ENCODE measurements around the gene ANKRD16. TPM values are rescaled to one million over a fixed set of nuclear protein-coding genes. Genes with fewer than 3 reads are reported as not detected.

Gene ANKRD16
- total RNA-seq, 1 donor from 2014 or later: 8.4 TPM

- Histone ChIP-seq H3K27ac (ENCODE audit: low read depth, low read length) (no peak overlapping the region), H3K4me3 (ENCODE audit: low read length in 3 of 3) (peak overlapping the region in 1 of 3 donors; percentile 35), H3K9me3 (ENCODE audit: control insufficient read depth in 3 of 3, low read length in 3 of 3) (no peaks in the 10 kb centered on the region), H3K27me3 (ENCODE audit: control insufficient read depth in 3 of 3, insufficient read depth in 3 of 3, low read length in 3 of 3) (no peaks in the 10 kb centered on the region), H3K4me1 (ENCODE audit: control insufficient read depth in 3 of 3, insufficient read depth in 3 of 3, low read length in 3 of 3) (peaks cover 5 to 17% (median 14%) of the 10 kb centered on the region in 3 donors), H3K9ac (ENCODE audit: low read depth in 1 of 3, low read length in 3 of 3) (no peak overlapping the region), H3K36me3 (ENCODE audit: control insufficient read depth in 3 of 3, insufficient read depth in 3 of 3, low read length in 3 of 3) (peaks cover 23 to 29% (median 26%) of the 10 kb centered on the region in 3 donors)
Measured at GRCh38 chr10:5905854-5906507, 16.3 kb upstream of the ANKRD16 start.

GRCh38 chr10:5904227-5904626 is 14.5 kb upstream of the ANKRD16 start:
- Histone ChIP-seq H3K4me3 (ENCODE audit: low read length in 3 of 3) (no peak overlapping the region), H3K9me3 (ENCODE audit: control insufficient read depth in 3 of 3, low read length in 3 of 3) (no peaks in the 10 kb centered on the region), H3K27ac (ENCODE audit: low read depth, low read length) (no peak overlapping the region), H3K36me3 (ENCODE audit: control insufficient read depth in 3 of 3, insufficient read depth in 3 of 3, low read length in 3 of 3) (peaks cover 10 to 12% (median 11%) of the 10 kb centered on the region in 3 donors), H3K4me1 (ENCODE audit: control insufficient read depth in 3 of 3, insufficient read depth in 3 of 3, low read length in 3 of 3) (peaks cover 5 to 12% (median 11%) of the 10 kb centered on the region in 3 donors), H3K27me3 (ENCODE audit: control insufficient read depth in 3 of 3, insufficient read depth in 3 of 3, low read length in 3 of 3) (no peaks in the 10 kb centered on the region), H3K9ac (ENCODE audit: low read depth in 1 of 3, low read length in 3 of 3) (no peak overlapping the region)

GRCh38 chr10:5903563-5903962 is 13.9 kb upstream of the ANKRD16 start:
- Histone ChIP-seq H3K36me3 (ENCODE audit: control insufficient read depth in 3 of 3, insufficient read depth in 3 of 3, low read length in 3 of 3) (peaks cover 5 to 8% (median 6%) of the 10 kb centered on the region in 3 donors), H3K4me1 (ENCODE audit: control insufficient read depth in 3 of 3, insufficient read depth in 3 of 3, low read length in 3 of 3) (peaks cover 5 to 12% (median 11%) of the 10 kb centered on the region in 3 donors), H3K9ac (ENCODE audit: low read depth in 1 of 3, low read length in 3 of 3) (no peak overlapping the region), H3K27ac (ENCODE audit: low read depth, low read length) (no peak overlapping the region), H3K27me3 (ENCODE audit: control insufficient read depth in 3 of 3, insufficient read depth in 3 of 3, low read length in 3 of 3) (no peaks in the 10 kb centered on the region), H3K4me3 (ENCODE audit: low read length in 3 of 3) (no peak overlapping the region), H3K9me3 (ENCODE audit: control insufficient read depth in 3 of 3, low read length in 3 of 3) (no peaks in the 10 kb centered on the region)

DNA sequence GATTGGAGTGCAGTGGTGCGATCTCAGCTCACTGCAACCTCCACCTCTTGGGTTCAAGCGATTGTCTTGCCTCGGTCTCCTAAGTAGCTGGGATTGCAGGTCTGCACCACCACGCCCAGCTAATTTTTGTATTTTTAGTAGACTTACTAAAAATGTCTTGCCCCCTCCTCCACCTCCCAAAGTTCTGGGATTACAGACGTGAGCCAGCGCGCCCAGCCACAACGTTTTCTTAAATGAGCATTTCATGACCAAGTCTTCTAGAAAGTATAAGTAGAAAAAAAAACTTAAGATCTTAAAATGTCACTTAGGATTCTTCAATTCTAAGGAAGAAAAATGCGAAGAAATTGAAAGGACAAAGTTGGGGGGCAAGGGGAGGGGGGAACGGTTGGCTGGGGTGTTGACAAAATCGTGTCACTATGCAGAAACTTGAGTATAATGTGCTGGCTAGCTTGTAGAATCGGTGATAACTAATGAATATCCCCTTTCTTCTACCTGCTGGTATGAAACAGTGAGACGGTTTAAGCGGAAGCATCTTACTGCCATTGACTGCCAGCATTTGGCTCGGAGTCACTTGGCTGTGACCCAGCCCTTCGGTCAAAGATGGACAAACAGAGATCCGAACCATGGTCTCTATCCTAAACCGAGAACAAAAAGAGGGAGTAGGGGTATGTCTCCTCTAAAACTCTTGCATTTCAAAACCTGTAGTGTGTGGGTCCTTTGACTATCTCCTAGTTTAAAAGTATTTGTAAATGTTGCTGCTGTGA is 13.0 kb upstream of the ANKRD16 start:
- no peak overlapping the region for H3K4me3 ChIP-seq (ENCODE audit: low read length in 3 of 3)
- no peaks in the 10 kb centered on the region for H3K9me3 ChIP-seq (ENCODE audit: control insufficient read depth in 3 of 3, low read length in 3 of 3)
- H3K36me3 ChIP-seq (ENCODE audit: control insufficient read depth in 3 of 3, insufficient read depth in 3 of 3, low read length in 3 of 3): peaks cover 5 to 14% (median 6%) of the 10 kb centered on the region in 3 donors
- H3K27me3 ChIP-seq (ENCODE audit: control insufficient read depth in 3 of 3, insufficient read depth in 3 of 3, low read length in 3 of 3): no peaks in the 10 kb centered on the region
- no peak overlapping the region for H3K27ac ChIP-seq (ENCODE audit: low read depth, low read length)
- peaks cover 5 to 12% (median 11%) of the 10 kb centered on the region in 3 donors for H3K4me1 ChIP-seq (ENCODE audit: control insufficient read depth in 3 of 3, insufficient read depth in 3 of 3, low read length in 3 of 3)
- no peak overlapping the region for H3K9ac ChIP-seq (ENCODE audit: low read depth in 1 of 3, low read length in 3 of 3)

DNA sequence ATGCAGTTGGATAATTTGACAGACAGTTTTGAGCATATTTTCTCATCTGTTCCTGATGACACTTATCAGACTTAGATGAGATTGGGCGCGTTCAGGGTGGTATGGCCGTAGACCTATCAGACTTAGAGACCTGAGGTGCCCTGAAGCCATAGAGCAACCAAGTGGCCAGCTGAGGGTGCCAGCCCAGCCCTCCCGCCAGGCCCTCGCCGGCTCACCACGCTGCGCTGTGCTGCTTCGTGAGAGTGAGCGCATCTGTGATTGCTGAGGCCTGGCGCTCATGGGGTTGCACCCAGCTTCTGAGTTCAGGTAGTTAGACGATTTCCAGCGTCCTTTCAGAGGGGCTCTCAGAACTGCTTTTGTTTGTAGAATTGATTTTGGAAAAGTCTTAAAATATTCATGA is 10.6 kb upstream of the ANKRD16 start:
- Histone ChIP-seq H3K9me3 (ENCODE audit: control insufficient read depth in 3 of 3, low read length in 3 of 3) (no peaks in the 10 kb centered on the region), H3K36me3 (ENCODE audit: control insufficient read depth in 3 of 3, insufficient read depth in 3 of 3, low read length in 3 of 3) (peaks cover 8 to 22% (median 11%) of the 10 kb centered on the region in 3 donors), H3K4me3 (ENCODE audit: low read length in 3 of 3) (no peak overlapping the region), H3K27me3 (ENCODE audit: control insufficient read depth in 3 of 3, insufficient read depth in 3 of 3, low read length in 3 of 3) (no peaks in the 10 kb centered on the region), H3K9ac (ENCODE audit: low read depth in 1 of 3, low read length in 3 of 3) (no peak overlapping the region), H3K4me1 (ENCODE audit: control insufficient read depth in 3 of 3, insufficient read depth in 3 of 3, low read length in 3 of 3) (no peaks in the 10 kb centered on the region), H3K27ac (ENCODE audit: low read depth, low read length) (no peak overlapping the region)

GRCh38 chr10:5898163-5898562 is 8.5 kb upstream of the ANKRD16 start:
- Histone ChIP-seq H3K4me1 (ENCODE audit: control insufficient read depth in 3 of 3, insufficient read depth in 3 of 3, low read length in 3 of 3) (peaks cover 0 to 3% (median 0%) of the 10 kb centered on the region in 3 donors), H3K9ac (ENCODE audit: low read depth in 1 of 3, low read length in 3 of 3) (no peak overlapping the region), H3K4me3 (ENCODE audit: low read length in 3 of 3) (no peak overlapping the region), H3K27me3 (ENCODE audit: control insufficient read depth in 3 of 3, insufficient read depth in 3 of 3, low read length in 3 of 3) (no peaks in the 10 kb centered on the region), H3K27ac (ENCODE audit: low read depth, low read length) (no peak overlapping the region), H3K9me3 (ENCODE audit: control insufficient read depth in 3 of 3, low read length in 3 of 3) (no peaks in the 10 kb centered on the region), H3K36me3 (ENCODE audit: control insufficient read depth in 3 of 3, insufficient read depth in 3 of 3, low read length in 3 of 3) (peaks cover 17 to 36% (median 19%) of the 10 kb centered on the region in 3 donors)

DNA sequence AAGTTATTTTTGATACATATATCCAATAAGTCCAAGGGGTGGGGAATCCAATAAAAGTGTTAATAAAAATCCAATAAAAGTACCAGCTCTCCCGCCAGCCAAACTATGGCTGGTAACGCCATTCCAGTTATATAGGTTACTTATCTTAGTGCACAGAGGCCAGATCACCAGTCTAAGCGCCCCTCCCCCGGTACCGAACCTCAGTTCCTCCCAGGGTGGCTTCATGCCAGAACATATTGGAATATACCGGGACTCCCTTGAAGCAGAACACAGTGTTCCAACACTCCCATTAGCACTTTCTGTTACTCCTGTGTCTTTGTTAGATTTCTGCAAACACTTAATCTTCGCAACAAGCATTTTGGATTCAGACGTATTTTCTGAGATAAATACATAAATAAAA is 7.8 kb upstream of the ANKRD16 start:
- Histone ChIP-seq H3K4me1 (ENCODE audit: control insufficient read depth in 3 of 3, insufficient read depth in 3 of 3, low read length in 3 of 3) (peaks cover 2 to 9% (median 4%) of the 10 kb centered on the region in 3 donors), H3K9ac (ENCODE audit: low read depth in 1 of 3, low read length in 3 of 3) (no peak overlapping the region), H3K36me3 (ENCODE audit: control insufficient read depth in 3 of 3, insufficient read depth in 3 of 3, low read length in 3 of 3) (peaks cover 17 to 36% (median 19%) of the 10 kb centered on the region in 3 donors), H3K4me3 (ENCODE audit: low read length in 3 of 3) (no peak overlapping the region), H3K9me3 (ENCODE audit: control insufficient read depth in 3 of 3, low read length in 3 of 3) (no peaks in the 10 kb centered on the region), H3K27ac (ENCODE audit: low read depth, low read length) (no peak overlapping the region), H3K27me3 (ENCODE audit: control insufficient read depth in 3 of 3, insufficient read depth in 3 of 3, low read length in 3 of 3) (no peaks in the 10 kb centered on the region)

GRCh38 chr10:5897053-5897340 is 7.3 kb upstream of the ANKRD16 start:
- Histone ChIP-seq H3K4me3 (ENCODE audit: low read length in 3 of 3) (no peak overlapping the region), H3K4me1 (ENCODE audit: control insufficient read depth in 3 of 3, insufficient read depth in 3 of 3, low read length in 3 of 3) (peaks cover 7 to 14% (median 9%) of the 10 kb centered on the region in 3 donors), H3K9me3 (ENCODE audit: control insufficient read depth in 3 of 3, low read length in 3 of 3) (no peaks in the 10 kb centered on the region), H3K9ac (ENCODE audit: low read depth in 1 of 3, low read length in 3 of 3) (no peak overlapping the region), H3K36me3 (ENCODE audit: control insufficient read depth in 3 of 3, insufficient read depth in 3 of 3, low read length in 3 of 3) (peaks cover 17 to 36% (median 19%) of the 10 kb centered on the region in 3 donors), H3K27ac (ENCODE audit: low read depth, low read length) (no peak overlapping the region), H3K27me3 (ENCODE audit: control insufficient read depth in 3 of 3, insufficient read depth in 3 of 3, low read length in 3 of 3) (no peaks in the 10 kb centered on the region)

DNA sequence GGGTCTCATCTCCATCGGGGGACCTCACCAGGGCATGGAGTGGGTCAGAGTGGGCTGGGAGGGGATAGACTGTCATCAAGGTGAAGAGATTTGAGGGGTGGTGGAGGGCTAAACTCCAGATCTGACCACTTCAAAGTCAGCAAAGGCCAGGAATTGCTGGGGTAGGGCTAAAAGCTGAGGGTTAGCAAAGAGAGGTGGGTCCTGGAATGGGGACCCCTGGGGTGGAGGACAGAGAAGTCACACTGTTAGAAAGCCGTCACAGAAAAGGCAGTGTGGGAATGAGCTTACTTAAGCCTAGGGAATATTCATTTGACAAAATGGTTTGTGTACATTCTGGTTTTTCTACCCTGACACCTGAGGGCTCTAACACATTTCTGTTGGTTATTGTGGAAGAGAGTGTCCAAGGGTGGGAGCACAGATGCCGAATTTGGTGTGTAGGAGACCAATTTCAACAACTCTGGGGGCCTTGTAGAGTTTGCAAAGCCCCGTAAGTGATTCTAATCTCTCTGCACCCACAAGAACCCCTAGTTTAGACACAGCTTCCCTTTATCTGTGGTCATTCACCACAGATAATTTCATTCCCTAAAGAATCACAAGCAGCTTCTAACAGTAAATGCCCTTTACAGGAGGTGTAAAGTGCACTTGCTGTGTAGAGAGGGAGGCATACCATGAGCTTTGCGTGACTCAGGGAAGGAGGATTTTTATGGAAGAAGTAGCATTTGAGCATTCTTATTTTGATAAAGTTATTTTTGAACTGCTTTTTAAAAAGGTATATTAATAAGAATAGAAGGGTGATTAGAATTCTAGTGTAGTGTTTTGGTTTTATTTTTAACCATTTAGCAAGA is 6.7 kb upstream of the ANKRD16 start:
- no peaks in the 10 kb centered on the region for H3K27me3 ChIP-seq (ENCODE audit: control insufficient read depth in 3 of 3, insufficient read depth in 3 of 3, low read length in 3 of 3)
- H3K27ac ChIP-seq (ENCODE audit: low read depth, low read length): no peak overlapping the region
- H3K4me1 ChIP-seq (ENCODE audit: control insufficient read depth in 3 of 3, insufficient read depth in 3 of 3, low read length in 3 of 3): peaks cover 11 to 20% (median 15%) of the 10 kb centered on the region in 3 donors
- H3K4me3 ChIP-seq (ENCODE audit: low read length in 3 of 3): no peak overlapping the region
- H3K9me3 ChIP-seq (ENCODE audit: control insufficient read depth in 3 of 3, low read length in 3 of 3): no peaks in the 10 kb centered on the region
- H3K36me3 ChIP-seq (ENCODE audit: control insufficient read depth in 3 of 3, insufficient read depth in 3 of 3, low read length in 3 of 3): peaks cover 17 to 36% (median 19%) of the 10 kb centered on the region in 3 donors
- H3K9ac ChIP-seq (ENCODE audit: low read depth in 1 of 3, low read length in 3 of 3): no peak overlapping the region
